GM12891 (cell line): ENCODE measurements around the gene VGLL4.

Experiments
- PAX5 ChIP-seq: IDR thresholded peaks from 2 replicates; pipeline ENCODE4 v1.6.1; 2011; ENCODE audit warnings: low read length, moderate library complexity, mild to moderate bottlenecking; ENCODE audit not compliant: insufficient read depth, severe bottlenecking
- POLR2A ChIP-seq: IDR thresholded peaks from 2 replicates; pipeline ENCODE4 v1.6.1; 2011; ENCODE audit warnings: low read depth, low read length, control low read depth
- POLR2AphosphoS5 ChIP-seq: IDR thresholded peaks from 2 replicates; pipeline ENCODE4 v1.6.1; 2011; ENCODE audit warnings: low read depth, low read length, control low read depth
- POU2F2 ChIP-seq: IDR thresholded peaks from 2 replicates; pipeline ENCODE4 v1.6.1; 2011; ENCODE audit warnings: low read depth, mild to moderate bottlenecking, control low read depth, low read length, moderate library complexity
- SPI1 ChIP-seq: IDR thresholded peaks from 2 replicates; pipeline ENCODE4 v1.6.1; 2011; ENCODE audit warnings: low read depth, low read length, control low read depth
- TAF1 ChIP-seq: IDR thresholded peaks from 2 replicates; pipeline ENCODE4 v1.6.1; 2011; ENCODE audit warnings: low read depth, low read length, control low read depth

DNA sequence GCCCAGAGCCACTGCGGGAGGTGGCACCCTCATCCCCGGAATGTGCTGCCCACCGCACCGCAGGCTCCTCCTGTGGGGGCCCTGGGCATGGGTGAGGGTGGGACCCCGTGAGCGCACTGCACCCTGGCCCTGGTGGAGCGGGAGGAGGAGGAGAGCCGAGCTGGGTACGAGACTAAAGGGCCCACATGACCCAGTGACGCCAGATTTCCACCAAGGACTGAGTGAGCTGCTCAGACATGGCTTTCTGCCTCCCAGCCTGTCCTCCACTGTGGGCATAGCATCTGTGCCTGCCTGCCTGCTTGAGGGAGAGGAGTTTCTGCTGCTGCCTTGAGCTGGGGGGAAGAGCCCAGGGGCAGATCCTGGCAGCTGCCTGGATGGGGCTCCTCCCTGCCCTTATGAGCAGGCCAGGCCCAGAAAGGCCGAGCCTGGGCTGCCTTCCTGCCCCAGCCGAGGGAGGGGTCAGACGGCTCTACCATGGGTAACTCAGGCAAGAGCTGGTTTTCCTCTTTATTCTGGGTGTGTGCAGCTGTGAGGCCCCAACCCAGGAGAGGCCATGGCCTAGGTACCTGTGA, 88.4 kb downstream of the VGLL4 start:
- TF ChIP-seq POLR2A (no peak), POLR2AphosphoS5 (no peak), TAF1 (no peak), SPI1 (no peak), POU2F2 (no peak), PAX5 (no peak)
